Measurements from ENCODE around the gene LAMA4.
A peak's percentile ranks its signal among the peaks of the same experiment; 100 is the strongest.

Gene LAMA4

GRCh38 chr6:112241820-112242429, 12.4 kb downstream of the LAMA4 start:
- DNase-seq = no peak

- no peak for DNase-seq
Observed at GRCh38 chr6:112237595-112237994, 16.8 kb downstream of the LAMA4 start.

DNA sequence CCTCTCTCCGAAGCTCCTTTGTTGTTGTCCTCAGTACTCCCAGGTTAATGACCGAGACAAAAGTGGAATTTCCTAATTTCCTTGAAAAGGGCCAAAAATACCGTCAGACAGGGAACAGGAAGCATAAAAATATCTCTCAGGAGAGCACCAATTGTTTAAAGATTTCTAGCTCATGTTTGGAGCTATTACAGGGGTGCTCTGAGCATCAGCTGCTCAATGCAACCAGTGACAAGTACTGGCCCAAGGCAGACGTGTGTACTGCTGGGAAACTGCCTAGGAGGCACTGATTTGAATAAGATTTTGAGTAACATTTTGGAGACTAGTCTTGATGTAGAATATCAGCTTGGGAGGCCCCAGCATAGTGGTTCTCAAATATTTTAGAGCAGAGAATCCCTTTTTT, 17.3 kb downstream of the LAMA4 start:
- no peak for DNase-seq

DNA sequence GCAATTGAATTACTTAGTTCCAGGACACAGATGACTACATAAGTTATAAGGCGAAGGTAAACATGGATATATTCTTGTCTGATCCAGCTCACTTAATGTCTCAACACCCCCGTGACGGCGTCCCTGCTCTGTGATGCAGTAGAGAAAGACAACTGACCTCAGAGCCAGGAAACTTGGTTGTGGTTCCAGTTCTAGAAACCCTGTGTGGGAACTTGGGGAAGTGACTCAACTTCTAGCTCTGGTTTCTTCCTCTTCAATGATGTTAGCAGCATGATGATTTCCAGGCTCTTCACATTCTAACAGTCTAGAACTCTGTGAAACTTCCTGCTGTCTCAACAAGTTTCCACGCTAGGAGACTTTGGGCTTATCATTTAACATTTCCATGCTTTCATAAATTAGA, 18.4 kb downstream of the LAMA4 start:
- peak; percentile 9 for DNase-seq

DNA sequence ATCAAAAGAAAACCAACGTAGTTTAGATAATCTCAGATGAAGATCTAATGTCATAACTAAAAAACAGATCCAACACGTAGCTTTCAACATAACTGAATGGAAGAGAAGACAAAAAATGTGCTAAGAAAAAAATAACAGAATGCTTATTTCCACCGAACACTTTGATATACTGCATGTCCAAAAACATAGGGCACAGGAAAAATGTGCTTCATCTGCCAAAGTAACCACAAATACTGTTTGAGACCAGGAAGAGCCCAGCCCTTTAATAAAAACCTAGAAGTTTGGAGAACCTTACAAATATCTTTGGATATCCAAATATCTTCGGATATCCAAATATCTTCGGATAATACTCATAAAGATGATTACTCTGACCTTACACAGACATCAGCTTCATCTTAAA, 19.8 kb downstream of the LAMA4 start:
- no peak for DNase-seq

DNA sequence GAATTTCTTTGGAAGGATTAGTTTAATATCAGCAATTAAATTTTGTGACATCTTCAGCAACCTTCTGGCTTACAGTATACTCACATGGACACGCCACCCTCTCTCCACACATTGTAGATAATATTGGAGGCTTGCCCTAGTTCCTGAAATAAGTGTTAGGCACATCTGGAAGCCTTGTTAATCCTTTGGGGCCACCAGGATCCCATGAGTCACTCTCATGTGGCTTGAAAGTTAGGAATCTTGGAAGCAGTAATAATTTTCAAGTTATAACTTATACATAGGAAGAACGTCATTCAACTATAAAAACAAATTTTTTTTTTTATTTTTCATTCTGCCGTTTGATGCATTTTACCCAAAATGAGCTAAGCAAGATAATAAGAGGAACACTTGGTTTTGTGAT, 20.5 kb downstream of the LAMA4 start:
- DNase-seq = no peak

DNA sequence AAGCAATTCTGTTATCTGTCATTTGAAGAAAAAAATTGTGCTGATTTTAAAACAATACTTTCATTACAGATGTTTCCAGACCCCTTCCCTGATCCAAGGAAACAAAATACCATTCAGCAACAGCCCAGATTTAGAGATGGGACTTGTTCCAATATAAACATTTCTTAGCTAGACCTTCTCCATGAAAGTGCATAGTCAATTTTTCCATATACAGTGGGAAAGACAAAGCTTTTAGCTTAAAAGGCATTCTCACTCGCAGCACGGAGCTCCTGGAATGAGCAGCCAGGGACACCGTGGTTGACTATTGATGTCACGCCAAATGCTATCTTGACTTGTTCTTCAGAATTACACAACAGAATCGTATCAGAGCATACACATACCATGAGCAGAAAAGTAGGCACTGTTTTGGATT, 21.5 kb downstream of the LAMA4 start:
- DNase-seq = no peak

GRCh38 chr6:112231594-112232060, 22.7 kb downstream of the LAMA4 start:
- DNase-seq = no peak

- DNase-seq = no peak
Observed at GRCh38 chr6:112231164-112231563, 23.2 kb downstream of the LAMA4 start.

DNA sequence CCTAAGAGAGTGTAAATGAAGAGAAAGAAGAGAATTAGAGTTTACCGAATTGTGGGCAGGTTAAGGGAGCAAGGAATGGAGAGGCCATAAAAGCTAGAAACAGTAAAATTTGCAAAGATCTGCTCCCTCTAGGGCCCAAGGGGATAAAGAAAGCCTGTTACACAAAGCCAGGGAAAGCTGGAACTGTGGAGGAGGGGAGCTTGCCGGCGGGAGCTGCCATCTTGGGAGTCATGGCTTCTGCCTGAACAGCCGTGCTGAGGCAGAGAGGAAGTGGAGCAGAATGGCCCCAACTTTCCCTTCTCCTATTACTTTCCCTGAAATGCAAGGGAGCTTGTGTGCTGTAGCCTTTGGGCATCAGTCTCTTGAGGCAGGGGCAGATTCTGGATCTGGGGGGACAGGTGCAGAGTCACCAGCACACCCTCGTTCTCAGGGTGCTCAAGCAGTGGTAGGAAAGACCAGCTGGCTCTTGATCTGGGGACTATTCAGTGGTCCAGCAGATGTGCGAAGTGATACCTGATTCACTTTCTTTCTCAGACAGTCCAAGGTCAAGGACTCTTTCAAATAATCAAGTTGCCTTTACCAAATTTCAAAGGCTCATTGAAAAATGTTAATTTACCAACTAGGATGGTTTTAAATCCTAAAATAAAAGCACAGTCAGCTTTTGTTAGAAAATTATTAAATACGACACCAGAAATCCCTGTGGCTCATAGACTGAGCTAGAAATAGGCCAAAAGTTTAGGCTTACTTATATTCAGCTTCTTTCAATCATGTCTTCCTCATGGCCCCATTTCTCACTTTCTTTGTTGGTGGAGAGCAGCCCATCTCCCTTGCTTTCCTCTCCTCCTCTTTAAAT, 25.7 kb downstream of the LAMA4 start:
- DNase-seq = no peak

- no peak for DNase-seq
Observed at GRCh38 chr6:112227992-112228391, 26.4 kb downstream of the LAMA4 start.

- no peak for DNase-seq
Observed at GRCh38 chr6:112227411-112227810, 27.0 kb downstream of the LAMA4 start.

DNA sequence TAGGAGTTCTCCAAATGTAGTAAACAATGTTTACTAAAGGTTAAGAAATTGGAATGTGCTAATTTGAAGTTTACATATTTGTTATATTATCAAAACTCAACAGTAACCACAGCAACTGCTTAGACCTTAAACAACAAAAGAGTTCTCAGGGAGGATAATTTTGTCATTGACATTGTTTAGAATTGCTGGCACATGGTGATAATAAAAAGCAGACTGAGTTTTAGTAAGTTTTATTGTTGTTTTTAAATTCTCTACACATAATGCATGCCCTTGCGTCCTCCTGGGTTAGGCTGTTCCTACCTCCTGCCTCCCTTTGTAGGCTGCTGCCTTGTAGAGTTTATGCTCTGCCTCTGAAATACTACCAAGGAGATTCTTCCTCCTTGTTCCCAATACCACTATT, 28.7 kb downstream of the LAMA4 start:
- no peak for DNase-seq

GRCh38 chr6:112224088-112224487, 30.3 kb downstream of the LAMA4 start:
- no peak for DNase-seq

GRCh38 chr6:112223070-112223861, 31.1 kb downstream of the LAMA4 start:
- no peak for DNase-seq

- no peak for DNase-seq
Observed at GRCh38 chr6:112221981-112222852, 32.1 kb downstream of the LAMA4 start.

GRCh38 chr6:112221561-112221960, 32.8 kb downstream of the LAMA4 start:
- DNase-seq = no peak

DNA sequence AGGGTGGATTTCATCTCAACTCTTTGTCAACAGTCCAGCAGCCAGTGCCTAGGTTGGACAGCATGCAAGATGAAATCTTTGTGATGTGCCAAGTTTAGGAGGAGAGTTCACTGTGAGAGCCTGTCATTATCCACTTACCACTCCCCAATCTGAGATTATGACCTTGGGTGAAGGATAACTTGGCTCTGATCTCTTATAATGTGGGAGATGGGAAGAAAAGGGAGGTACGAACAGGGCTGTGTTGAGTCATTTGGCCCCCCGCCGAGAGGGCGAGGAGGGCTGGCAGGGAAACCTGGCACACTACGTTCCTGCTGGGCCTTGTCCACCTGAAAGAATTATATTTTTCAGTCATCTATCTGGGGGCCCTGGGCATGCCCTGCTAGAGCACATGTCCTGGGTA, 35.8 kb downstream of the LAMA4 start:
- no peak for DNase-seq

GRCh38 chr6:112216662-112217551, 37.5 kb downstream of the LAMA4 start:
- DNase-seq = no peak

GRCh38 chr6:112215488-112216284, 38.7 kb downstream of the LAMA4 start:
- no peak for DNase-seq
